Thyroid gland (tissue), 4 donors: ENCODE results near the gene SKIC8.

Source experiments
- CTCF ChIP-seq, 6 experiments: fragments of 200-600 bp in 3 of 6; fragments of 450-650 bp in 3 of 6; sonication (generic) in 3 of 6; IDR thresholded peaks; one replicate each; pipeline ENCODE4 v1.5.1; 2016 to 2019; ENCODE audit warnings: antibody characterized with exemption in 6 of 6, mild to moderate bottlenecking in 2 of 6, inconsistent platforms in 1 of 6, moderate library complexity in 1 of 6
- POLR2A ChIP-seq, 2 donors: fragments of 450-650 bp; IDR thresholded peaks; one replicate each; pipeline ENCODE4 v1.6.1; 2017; ENCODE audit warnings: antibody characterized with exemption in 2 of 2, mild to moderate bottlenecking in 2 of 2, moderate library complexity in 1 of 2

DNA sequence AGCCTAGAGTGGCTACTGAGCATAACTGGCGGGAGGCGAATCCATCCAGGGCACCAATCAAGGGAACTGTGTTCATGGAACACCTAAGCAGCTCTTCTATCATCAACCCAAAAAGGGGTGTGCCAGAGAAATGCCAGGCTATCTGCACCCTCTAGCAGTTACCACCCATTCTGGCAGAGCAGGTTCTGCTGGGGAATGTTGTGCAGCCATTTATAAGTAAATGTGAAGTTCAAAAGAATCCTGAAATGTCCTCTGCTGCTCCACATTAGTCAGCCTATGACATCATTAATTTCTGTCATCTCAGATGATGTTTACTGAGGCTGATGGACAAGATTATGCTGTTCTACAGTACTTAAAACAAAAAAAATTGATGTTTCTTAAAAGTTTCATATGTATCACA, 7.7 kb downstream of the SKIC8 start:
- TF ChIP-seq CTCF (IDR thresholded peaks at IDR 0.05) (no peak), POLR2A (IDR thresholded peaks at IDR 0.05) (no peak)
